Measurements from ENCODE around the gene PIP5K1C. TPM values are rescaled to one million over a fixed set of nuclear protein-coding genes. Genes with fewer than 3 reads are reported as not detected.

The PIP5K1C gene
- total and polyA plus RNA-seq, 10 of the 15 experiments (the other 5 are each of a cell fraction or from before 2014, with no cell fraction given): 0.39 to 19.6 (median 5.3) TPM

DNA sequence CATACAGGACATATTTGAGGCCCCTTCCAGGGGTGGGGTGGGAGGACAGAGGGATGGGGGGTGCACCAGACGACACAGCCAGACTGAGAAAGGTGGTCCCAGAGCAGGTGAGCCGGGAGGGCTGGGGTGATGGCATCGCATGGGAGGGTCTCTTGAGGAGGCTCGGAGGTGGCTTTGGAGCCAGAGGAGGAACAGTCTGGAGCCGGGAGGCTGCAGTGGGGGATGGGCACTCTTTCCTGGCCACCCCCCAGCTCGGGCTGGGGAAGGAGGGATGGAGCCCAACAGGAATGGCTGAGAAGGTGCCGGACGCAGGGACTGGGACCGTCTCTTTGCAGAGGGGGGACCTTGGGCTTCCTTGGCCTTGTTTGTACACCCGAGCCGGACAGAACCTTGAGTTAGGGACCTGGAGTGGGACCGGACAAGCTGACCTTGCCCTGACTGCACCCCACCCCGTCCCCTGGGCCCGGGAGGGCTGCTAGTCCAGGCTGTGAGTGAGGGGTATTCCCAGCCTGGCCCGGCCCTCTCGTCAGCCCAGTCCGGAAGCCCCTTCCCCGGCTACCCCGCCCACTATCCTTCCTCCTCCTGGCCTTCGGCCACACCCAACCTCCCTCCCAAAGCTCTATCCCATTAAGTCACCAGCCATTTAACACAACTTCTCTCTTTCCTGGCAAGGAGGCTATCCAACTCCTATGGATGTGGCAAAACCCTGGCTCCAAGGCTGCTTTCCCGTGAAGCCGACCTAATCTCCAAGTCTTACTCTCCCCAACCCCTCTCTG, 92.8 kb downstream of the PIP5K1C start:
- no peak overlapping the region for H3K9ac ChIP-seq (ENCODE audit: control insufficient read depth, insufficient read depth, low read length)
- no peak for DNase-seq (ENCODE audit: low read depth, low spot score)
- in situ Hi-C loops (cut with MboI) (no loop called here), intact Hi-C loops (cut with micrococcal nuclease; ENCODE audit: unreplicated experiment) (loop anchor here (5.0 kb wide), 1 partner anchor 35 kb away; the partner anchor contains the start of gene HMG20B)
- no peak overlapping the region for H3K4me2 ChIP-seq (ENCODE audit: control insufficient read depth, insufficient read depth)
- no peak overlapping the region for H2AFZ ChIP-seq (ENCODE audit: control insufficient read depth, low read depth, low read length)
- 29% methylated on average over 21 of the region's 22 CpGs for WGBS (ENCODE audit: insufficient coverage, insufficient replicate concordance, low lambda C conversion rate, missing lambda C conversion rate)
- ChIA-PET POLR2A (no interaction called here), RAD21 (ENCODE audit: unreplicated experiment) (no interaction called here), CTCF (interaction anchor here (0.8 to 2.4 kb wide), 3 partner anchors 22 to 303 kb away, joined by 3 to 8 read pairs (median 3); partner anchors contain the start of gene GIPC3), SMC1A (ENCODE audit: uncharacterized antibody, unreplicated experiment) (interaction anchor here (1.2 kb wide), 1 partner anchor 16 kb away, joined by 3 read pairs; no protein-coding TSS in a partner anchor)
- no peaks in the 10 kb centered on the region for H3K27me3 ChIP-seq (replicated peaks in 1 of 2; ENCODE audit: control insufficient read depth in 2 of 2, insufficient read depth in 2 of 2, low read length in 1 of 2)
- no peaks in the 10 kb centered on the region for H3K79me2 ChIP-seq (ENCODE audit: control insufficient read depth, insufficient read depth, low read length)
- peaks cover 0 to 8% of the 10 kb centered on the region in 2 experiments; a peak in 3 of 4 replicates for H3K36me3 ChIP-seq (ENCODE audit: control insufficient read depth in 2 of 2, insufficient read depth in 2 of 2, low read length in 1 of 2)
- FAIRE-seq: no peak
- H3K27ac ChIP-seq (ENCODE audit: control insufficient read depth, insufficient read depth): no peak overlapping the region
- no peak overlapping the region for H3K4me3 ChIP-seq
- H3K9me3 ChIP-seq (replicated peaks; ENCODE audit: control insufficient read depth, insufficient read depth, low read length): no peaks in the 10 kb centered on the region
- H3K4me1 ChIP-seq (ENCODE audit: control insufficient read depth, insufficient read depth, low read length): peaks cover 12% of the 10 kb centered on the region
- H4K20me1 ChIP-seq (ENCODE audit: control insufficient read depth, insufficient read depth): no peaks in the 10 kb centered on the region
- BruUV-seq (replicated peaks): no TSS peak
- no peak for ATAC-seq
- TF ChIP-seq RELA (IDR thresholded peaks at IDR 0.05; ENCODE audit: borderline replicate concordance, partially characterized antibody) (no peak), BHLHE40 (IDR thresholded peaks at IDR 0.05; ENCODE audit: borderline replicate concordance in 1 of 2, low read depth in 2 of 2, low read length in 1 of 2) (no peak), RUNX3 (IDR thresholded peaks at IDR 0.05; ENCODE audit: low read length) (no peak), NRF1 (conservative IDR thresholded peaks at IDR 0.05; ENCODE audit: low read depth, low read length) (no peak), NFYB (IDR thresholded peaks at IDR 0.05; ENCODE audit: insufficient read depth, low read depth, low read length) (no peak), POLR2A (IDR thresholded peaks at IDR 0.05; ENCODE audit: low read depth, low read length) (no peak), KLF5 (IDR thresholded peaks at IDR 0.05; ENCODE audit: partially characterized antibody) (no peak), ATF7 (IDR thresholded peaks at IDR 0.05; ENCODE audit: low read depth) (no peak), NR2F1 (conservative IDR thresholded peaks at IDR 0.05) (no peak), NR2C2 (IDR thresholded peaks at IDR 0.05; ENCODE audit: borderline replicate concordance, control insufficient read depth, insufficient read length, low read depth) (no peak), ZNF622 (IDR thresholded peaks at IDR 0.05) (no peak)
- TF ChIP-seq, protein P1, sequence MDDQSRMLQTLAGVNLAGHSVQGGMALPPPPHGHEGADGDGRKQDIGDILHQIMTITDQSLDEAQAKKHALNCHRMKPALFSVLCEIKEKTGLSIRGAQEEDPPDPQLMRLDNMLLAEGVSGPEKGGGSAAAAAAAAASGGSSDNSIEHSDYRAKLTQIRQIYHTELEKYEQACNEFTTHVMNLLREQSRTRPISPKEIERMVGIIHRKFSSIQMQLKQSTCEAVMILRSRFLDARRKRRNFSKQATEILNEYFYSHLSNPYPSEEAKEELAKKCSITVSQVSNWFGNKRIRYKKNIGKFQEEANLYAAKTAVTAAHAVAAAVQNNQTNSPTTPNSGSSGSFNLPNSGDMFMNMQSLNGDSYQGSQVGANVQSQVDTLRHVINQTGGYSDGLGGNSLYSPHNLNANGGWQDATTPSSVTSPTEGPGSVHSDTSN (IDR thresholded peaks at IDR 0.05; ENCODE audit: insufficient replicate concordance, low read depth, low read length): no peak
